Posterior cingulate gyrus (tissue), 11 donors: ENCODE results near the gene ANK2.

Experiments used
- DNase-seq, 10 donors: peaks; one replicate each; pipeline versions ENCODE4 v3.0.0 to v3.0.0-alpha.2; 2020 to 2021; ENCODE audit warnings: mixed read lengths in 3 of 10
- intact Hi-C: fragments of 100-400 bp; cut with DNase I; formaldehyde crosslinking; loops from one replicate; pipeline ENCODE4 v1.15.1; 2023

Gene ANK2

GRCh38 chr4:113375964-113376666 is 326.7 kb downstream of the ANK2 start:
- intact Hi-C loops: no loop called here
- no peak for DNase-seq

GRCh38 chr4:113378836-113379235 is 329.4 kb downstream of the ANK2 start:
- DNase-seq: no peak
- intact Hi-C loops: no loop called here

- no peak for DNase-seq
- intact Hi-C loops: no loop called here
Measured at GRCh38 chr4:113382704-113383103, 333.3 kb downstream of the ANK2 start.

GRCh38 chr4:113383111-113383785 is 333.8 kb downstream of the ANK2 start:
- no peak for DNase-seq
- intact Hi-C loops: no loop called here

GRCh38 chr4:113384600-113384999 is 335.1 kb downstream of the ANK2 start:
- intact Hi-C loops: no loop called here
- no peak for DNase-seq

- intact Hi-C loops: no loop called here
Measured at GRCh38 chr4:113385281-113385899, 335.9 kb downstream of the ANK2 start.

GRCh38 chr4:113389160-113389559 is 339.7 kb downstream of the ANK2 start:
- intact Hi-C loops: no loop called here
- DNase-seq: no peak

More at GRCh38 chr4:113385281-113385899, 335.9 kb downstream of the ANK2 start:
- no peak for DNase-seq

- intact Hi-C loops: loop anchor here (5.0 to 10.0 kb wide), 4 partner anchors 371 to 996 kb away; partner anchors contain the start of gene CAMK2D
- no peak for DNase-seq
Measured at GRCh38 chr4:113390850-113391249, 341.4 kb downstream of the ANK2 start.

GRCh38 chr4:113394108-113394729 is 344.8 kb downstream of the ANK2 start:
- intact Hi-C loops: loop anchor here (2.0 to 10.0 kb wide), 5 partner anchors 155 to 993 kb away; partner anchors contain the start of gene CAMK2D
- no peak for DNase-seq

GRCh38 chr4:113394730-113395530 is 345.5 kb downstream of the ANK2 start:
- intact Hi-C loops: loop anchor here (2.0 to 10.0 kb wide), 5 partner anchors 154 to 992 kb away; partner anchors contain the start of gene CAMK2D
- peak in 3 of 10 donors; percentile 18 to 50 (median 43) for DNase-seq

- DNase-seq: no peak
- intact Hi-C loops: loop anchor here (10.0 kb wide), 1 partner anchor 788 kb away; no protein-coding TSS in a partner anchor
Measured at GRCh38 chr4:113397114-113397701, 347.8 kb downstream of the ANK2 start.

- DNase-seq: no peak
- intact Hi-C loops: loop anchor here (10.0 kb wide), 1 partner anchor 786 kb away; no protein-coding TSS in a partner anchor
Measured at GRCh38 chr4:113398441-113399143, 349.1 kb downstream of the ANK2 start.

GRCh38 chr4:113404167-113404571 is 354.7 kb downstream of the ANK2 start:
- DNase-seq: no peak
- intact Hi-C loops: no loop called here

GRCh38 chr4:113404841-113405240 is 355.4 kb downstream of the ANK2 start:
- no peak for DNase-seq
- intact Hi-C loops: no loop called here

GRCh38 chr4:113405874-113406722 is 356.6 kb downstream of the ANK2 start:
- no peak for DNase-seq
- intact Hi-C loops: no loop called here

- intact Hi-C loops: no loop called here
- no peak for DNase-seq
Measured at GRCh38 chr4:113406723-113407016, 357.2 kb downstream of the ANK2 start.

GRCh38 chr4:113407409-113407808 is 358.0 kb downstream of the ANK2 start:
- DNase-seq: no peak
- intact Hi-C loops: no loop called here

GRCh38 chr4:113409181-113409580 is 359.7 kb downstream of the ANK2 start:
- DNase-seq: no peak
- intact Hi-C loops: no loop called here
